SK-N-SH treated with all-trans-retinoic acid at 6 μM for 48 hours (cell line): ENCODE data around the gene CNGB1.

Experiments used
- ATAC-seq: fragments of 200-7000 bp; cut with Tn5 transposase; 3 replicates; pipeline ENCODE4 v1.9.1; 2020; ENCODE audit warnings: mild to moderate bottlenecking, moderate library complexity
- ARNTL ChIP-seq: fragments of 450-650 bp; formaldehyde crosslinking; IDR thresholded peaks from 2 replicates; pipeline ENCODE4 v1.5.0; 2020; ENCODE audit warnings: low read depth, mild to moderate bottlenecking, moderate library complexity, borderline replicate concordance
- BACH2 ChIP-seq: fragments of 250-450 bp; sonication (Bioruptor Pico); IDR thresholded peaks from 2 replicates; pipeline ENCODE4 v1.9.0; 2021; ENCODE audit warnings: mild to moderate bottlenecking, borderline replicate concordance
- CSDC2 ChIP-seq: fragments of 250-450 bp; sonication (Bioruptor Pico); IDR thresholded peaks from 2 replicates; pipeline ENCODE4 v1.5.0; 2020; ENCODE audit warnings: mild to moderate bottlenecking, moderate library complexity
- ESRRG ChIP-seq: fragments of 250-450 bp; sonication (Bioruptor Pico); IDR thresholded peaks from 2 replicates; pipeline ENCODE4 v1.6.1; 2021; ENCODE audit warnings: mild to moderate bottlenecking
- GLIS3 ChIP-seq: fragments of 250-450 bp; sonication (Bioruptor Pico); IDR thresholded peaks from 2 replicates; pipeline ENCODE4 v1.5.0; 2020; ENCODE audit warnings: mild to moderate bottlenecking, moderate library complexity
- OSR1 ChIP-seq: fragments of 250-450 bp; sonication (Bioruptor Pico); IDR thresholded peaks from 2 replicates; pipeline ENCODE4 v1.8.0; 2022; ENCODE audit warnings: moderate library complexity, mild to moderate bottlenecking, inconsistent platforms
- PPARA ChIP-seq: fragments of 250-450 bp; sonication (Bioruptor Pico); IDR thresholded peaks from 2 replicates; pipeline ENCODE4 v1.5.0; 2020; ENCODE audit warnings: mild to moderate bottlenecking, borderline replicate concordance
- RARB ChIP-seq: fragments of 250-450 bp; sonication (Bioruptor Pico); IDR thresholded peaks from 2 replicates; pipeline ENCODE4 v1.8.0; 2021; ENCODE audit warnings: mild to moderate bottlenecking, moderate library complexity
- TCF4 ChIP-seq: fragments of 250-450 bp; sonication (Bioruptor Pico); IDR thresholded peaks from 2 replicates; pipeline ENCODE4 v1.8.0; 2021; ENCODE audit warnings: mild to moderate bottlenecking, moderate library complexity, borderline replicate concordance
- TOX ChIP-seq: fragments of 250-450 bp; sonication (Bioruptor Pico); IDR thresholded peaks from 2 replicates; pipeline ENCODE4 v1.8.0; 2021; ENCODE audit warnings: mild to moderate bottlenecking, moderate library complexity, borderline replicate concordance
- ZFP3 ChIP-seq: fragments of 250-450 bp; sonication (Bioruptor Pico); IDR thresholded peaks from 2 replicates; pipeline ENCODE4 v1.5.0; 2020; ENCODE audit warnings: mild to moderate bottlenecking, moderate library complexity
- ZFP30 ChIP-seq: fragments of 450-650 bp; formaldehyde crosslinking; IDR thresholded peaks from 2 replicates; pipeline ENCODE4 v1.5.0; 2022; ENCODE audit warnings: mild to moderate bottlenecking, moderate library complexity
- ZNF565 ChIP-seq: fragments of 450-650 bp; formaldehyde crosslinking; conservative IDR thresholded peaks from 2 replicates; pipeline ENCODE4 v1.5.0; 2020; ENCODE audit warnings: low read depth, mild to moderate bottlenecking, moderate library complexity
- ZNF70 ChIP-seq: fragments of 450-650 bp; formaldehyde crosslinking; IDR thresholded peaks from 2 replicates; pipeline ENCODE4 v1.5.0; 2020; ENCODE audit warnings: mild to moderate bottlenecking, moderate library complexity
- ZNF8 ChIP-seq: fragments of 450-650 bp; formaldehyde crosslinking; IDR thresholded peaks from 2 replicates; pipeline ENCODE4 v1.5.0; 2020; ENCODE audit warnings: mild to moderate bottlenecking, moderate library complexity
- TF ChIP-seq, protein P1 (sequence below): fragments of 250-450 bp; sonication (Bioruptor Pico); IDR thresholded peaks from 2 replicates; pipeline ENCODE4 v1.8.0; 2021; ENCODE audit warnings: low read depth, mild to moderate bottlenecking, moderate library complexity, borderline replicate concordance
- TF ChIP-seq, protein P2 (sequence below): fragments of 250-450 bp; sonication (Bioruptor Pico); IDR thresholded peaks from 2 replicates; pipeline ENCODE4 v1.8.0; 2020; ENCODE audit warnings: mild to moderate bottlenecking, moderate library complexity, borderline replicate concordance
- TF ChIP-seq, protein P3 (sequence below): fragments of 250-450 bp; sonication (Bioruptor Pico); IDR thresholded peaks from 2 replicates; pipeline ENCODE4 v1.5.1; 2021; ENCODE audit warnings: mild to moderate bottlenecking, moderate library complexity
- TF ChIP-seq, protein P4 (sequence below): fragments of 250-450 bp; sonication (Bioruptor Pico); IDR thresholded peaks from 2 replicates; pipeline ENCODE4 v1.5.1; 2020; ENCODE audit warnings: low read depth, mild to moderate bottlenecking, moderate library complexity

Gene CNGB1

DNA sequence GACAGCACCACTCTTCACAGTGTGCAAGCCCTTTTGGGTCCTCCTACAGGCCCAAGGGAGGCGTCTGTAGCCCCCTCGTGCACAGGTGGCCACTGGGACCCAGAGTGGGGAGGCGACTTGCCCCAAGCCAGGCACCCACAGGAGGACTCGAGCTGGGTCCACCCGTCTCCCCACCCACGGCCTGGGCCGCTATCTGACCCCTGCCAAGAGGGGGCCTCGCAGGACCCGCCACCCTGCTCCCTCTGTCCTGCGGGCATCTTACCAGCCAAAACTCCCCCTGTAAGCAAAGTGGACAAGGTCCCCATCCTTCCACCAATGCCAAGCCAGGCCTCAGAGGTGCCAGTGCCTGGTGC lies 31.1 kb downstream of the CNGB1 start:
- ATAC-seq, result no peak
- TF ChIP-seq ZFP3 (CRISPR knock-in tag) (no peak), ESRRG (CRISPR knock-in tag) (no peak), ZNF8 (no peak), ZNF565 (CRISPR knock-in tag) (no peak), OSR1 (no peak), PPARA (CRISPR knock-in tag) (no peak), CSDC2 (no peak), GLIS3 (CRISPR knock-in tag) (no peak), TCF4 (CRISPR knock-in tag) (no peak), ZNF70 (CRISPR knock-in tag) (no peak), RARB (CRISPR knock-in tag) (no peak), TOX (CRISPR knock-in tag) (no peak), ARNTL (CRISPR knock-in tag) (no peak), BACH2 (no peak)
- TF ChIP-seq, protein P1, sequence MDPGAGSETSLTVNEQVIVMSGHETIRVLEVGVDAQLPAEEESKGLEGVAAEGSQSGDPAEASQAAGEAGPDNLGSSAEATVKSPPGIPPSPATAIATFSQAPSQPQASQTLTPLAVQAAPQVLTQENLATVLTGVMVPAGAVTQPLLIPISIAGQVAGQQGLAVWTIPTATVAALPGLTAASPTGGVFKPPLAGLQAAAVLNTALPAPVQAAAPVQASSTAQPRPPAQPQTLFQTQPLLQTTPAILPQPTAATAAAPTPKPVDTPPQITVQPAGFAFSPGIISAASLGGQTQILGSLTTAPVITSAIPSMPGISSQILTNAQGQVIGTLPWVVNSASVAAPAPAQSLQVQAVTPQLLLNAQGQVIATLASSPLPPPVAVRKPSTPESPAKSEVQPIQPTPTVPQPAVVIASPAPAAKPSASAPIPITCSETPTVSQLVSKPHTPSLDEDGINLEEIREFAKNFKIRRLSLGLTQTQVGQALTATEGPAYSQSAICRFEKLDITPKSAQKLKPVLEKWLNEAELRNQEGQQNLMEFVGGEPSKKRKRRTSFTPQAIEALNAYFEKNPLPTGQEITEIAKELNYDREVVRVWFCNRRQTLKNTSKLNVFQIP (CRISPR knock-in tag), result no peak
- TF ChIP-seq, protein P2, sequence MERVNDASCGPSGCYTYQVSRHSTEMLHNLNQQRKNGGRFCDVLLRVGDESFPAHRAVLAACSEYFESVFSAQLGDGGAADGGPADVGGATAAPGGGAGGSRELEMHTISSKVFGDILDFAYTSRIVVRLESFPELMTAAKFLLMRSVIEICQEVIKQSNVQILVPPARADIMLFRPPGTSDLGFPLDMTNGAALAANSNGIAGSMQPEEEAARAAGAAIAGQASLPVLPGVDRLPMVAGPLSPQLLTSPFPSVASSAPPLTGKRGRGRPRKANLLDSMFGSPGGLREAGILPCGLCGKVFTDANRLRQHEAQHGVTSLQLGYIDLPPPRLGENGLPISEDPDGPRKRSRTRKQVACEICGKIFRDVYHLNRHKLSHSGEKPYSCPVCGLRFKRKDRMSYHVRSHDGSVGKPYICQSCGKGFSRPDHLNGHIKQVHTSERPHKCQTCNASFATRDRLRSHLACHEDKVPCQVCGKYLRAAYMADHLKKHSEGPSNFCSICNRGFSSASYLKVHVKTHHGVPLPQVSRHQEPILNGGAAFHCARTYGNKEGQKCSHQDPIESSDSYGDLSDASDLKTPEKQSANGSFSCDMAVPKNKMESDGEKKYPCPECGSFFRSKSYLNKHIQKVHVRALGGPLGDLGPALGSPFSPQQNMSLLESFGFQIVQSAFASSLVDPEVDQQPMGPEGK, result no peak
- TF ChIP-seq, protein P3, sequence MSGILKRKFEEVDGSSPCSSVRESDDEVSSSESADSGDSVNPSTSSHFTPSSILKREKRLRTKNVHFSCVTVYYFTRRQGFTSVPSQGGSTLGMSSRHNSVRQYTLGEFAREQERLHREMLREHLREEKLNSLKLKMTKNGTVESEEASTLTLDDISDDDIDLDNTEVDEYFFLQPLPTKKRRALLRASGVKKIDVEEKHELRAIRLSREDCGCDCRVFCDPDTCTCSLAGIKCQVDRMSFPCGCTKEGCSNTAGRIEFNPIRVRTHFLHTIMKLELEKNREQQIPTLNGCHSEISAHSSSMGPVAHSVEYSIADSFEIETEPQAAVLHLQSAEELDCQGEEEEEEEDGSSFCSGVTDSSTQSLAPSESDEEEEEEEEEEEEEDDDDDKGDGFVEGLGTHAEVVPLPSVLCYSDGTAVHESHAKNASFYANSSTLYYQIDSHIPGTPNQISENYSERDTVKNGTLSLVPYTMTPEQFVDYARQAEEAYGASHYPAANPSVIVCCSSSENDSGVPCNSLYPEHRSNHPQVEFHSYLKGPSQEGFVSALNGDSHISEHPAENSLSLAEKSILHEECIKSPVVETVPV (CRISPR knock-in tag), result no peak
- TF ChIP-seq, protein P4, sequence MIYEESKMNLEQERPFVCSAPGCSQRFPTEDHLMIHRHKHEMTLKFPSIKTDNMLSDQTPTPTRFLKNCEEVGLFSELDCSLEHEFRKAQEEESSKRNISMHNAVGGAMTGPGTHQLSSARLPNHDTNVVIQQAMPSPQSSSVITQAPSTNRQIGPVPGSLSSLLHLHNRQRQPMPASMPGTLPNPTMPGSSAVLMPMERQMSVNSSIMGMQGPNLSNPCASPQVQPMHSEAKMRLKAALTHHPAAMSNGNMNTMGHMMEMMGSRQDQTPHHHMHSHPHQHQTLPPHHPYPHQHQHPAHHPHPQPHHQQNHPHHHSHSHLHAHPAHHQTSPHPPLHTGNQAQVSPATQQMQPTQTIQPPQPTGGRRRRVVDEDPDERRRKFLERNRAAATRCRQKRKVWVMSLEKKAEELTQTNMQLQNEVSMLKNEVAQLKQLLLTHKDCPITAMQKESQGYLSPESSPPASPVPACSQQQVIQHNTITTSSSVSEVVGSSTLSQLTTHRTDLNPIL (CRISPR knock-in tag), result no peak

DNA sequence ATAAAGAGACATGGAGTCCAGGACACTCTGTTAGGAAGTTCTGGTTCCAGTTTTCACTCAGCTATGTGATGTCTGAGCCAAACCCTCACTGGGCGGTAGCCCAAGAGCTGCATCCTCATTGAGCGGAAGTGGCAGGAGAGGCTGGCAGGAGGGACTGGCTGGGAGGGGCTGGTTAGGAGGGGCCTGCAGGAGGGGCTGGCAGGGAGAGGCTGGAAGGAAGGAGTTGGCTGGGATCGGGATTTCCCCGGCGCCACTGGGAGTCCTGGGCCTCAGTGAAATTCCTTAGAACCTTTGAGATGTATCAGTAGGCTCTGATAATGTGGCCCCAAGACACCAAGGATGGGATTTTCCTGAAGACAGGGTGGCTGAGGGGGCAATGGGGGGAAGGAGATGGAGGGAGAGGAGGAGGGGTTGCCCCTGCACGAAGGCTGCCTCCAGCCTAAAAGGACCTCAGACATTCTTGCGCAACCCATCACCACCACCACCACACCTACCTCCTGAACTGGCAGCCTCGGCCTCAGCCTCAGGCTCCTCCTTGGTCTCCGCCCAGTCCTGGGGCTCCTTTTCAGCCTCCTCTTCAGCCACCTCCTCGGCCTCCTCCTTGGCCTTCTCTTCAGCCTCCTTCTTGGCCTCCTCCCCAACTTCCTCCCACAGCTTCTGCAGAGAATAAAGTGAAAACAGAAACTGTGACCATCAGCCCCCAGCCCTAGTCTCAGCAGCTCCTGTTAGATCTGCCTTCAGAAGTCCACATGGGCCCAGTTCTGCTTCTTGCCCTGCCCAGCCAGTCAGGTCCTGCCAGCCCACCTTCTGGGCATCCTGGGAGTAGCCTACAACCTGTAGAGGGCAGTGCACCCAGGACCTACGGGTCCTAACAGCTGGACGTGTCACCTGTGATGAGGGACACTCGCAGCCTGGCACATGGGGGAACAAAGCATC lies 31.7 kb downstream of the CNGB1 start:
- ATAC-seq, result peak; percentile 84

More for the DNA sequence above, 31.7 kb downstream of the CNGB1 start:
- TF ChIP-seq ESRRG (CRISPR knock-in tag), result no peak
- TF ChIP-seq ZFP30 (CRISPR knock-in tag), result no peak
- no peak for TF ChIP-seq GLIS3 (CRISPR knock-in tag)
- TF ChIP-seq ZNF70 (CRISPR knock-in tag), result no peak
- TF ChIP-seq, protein P4 (CRISPR knock-in tag), result no peak
- no peak for TF ChIP-seq OSR1
- TF ChIP-seq, protein P3 (CRISPR knock-in tag), result no peak
- no peak for TF ChIP-seq CSDC2
- TF ChIP-seq BACH2, result no peak
- TF ChIP-seq ZFP3 (CRISPR knock-in tag), result no peak
